ENCODE measurements around the gene EXOC6.

DNA sequence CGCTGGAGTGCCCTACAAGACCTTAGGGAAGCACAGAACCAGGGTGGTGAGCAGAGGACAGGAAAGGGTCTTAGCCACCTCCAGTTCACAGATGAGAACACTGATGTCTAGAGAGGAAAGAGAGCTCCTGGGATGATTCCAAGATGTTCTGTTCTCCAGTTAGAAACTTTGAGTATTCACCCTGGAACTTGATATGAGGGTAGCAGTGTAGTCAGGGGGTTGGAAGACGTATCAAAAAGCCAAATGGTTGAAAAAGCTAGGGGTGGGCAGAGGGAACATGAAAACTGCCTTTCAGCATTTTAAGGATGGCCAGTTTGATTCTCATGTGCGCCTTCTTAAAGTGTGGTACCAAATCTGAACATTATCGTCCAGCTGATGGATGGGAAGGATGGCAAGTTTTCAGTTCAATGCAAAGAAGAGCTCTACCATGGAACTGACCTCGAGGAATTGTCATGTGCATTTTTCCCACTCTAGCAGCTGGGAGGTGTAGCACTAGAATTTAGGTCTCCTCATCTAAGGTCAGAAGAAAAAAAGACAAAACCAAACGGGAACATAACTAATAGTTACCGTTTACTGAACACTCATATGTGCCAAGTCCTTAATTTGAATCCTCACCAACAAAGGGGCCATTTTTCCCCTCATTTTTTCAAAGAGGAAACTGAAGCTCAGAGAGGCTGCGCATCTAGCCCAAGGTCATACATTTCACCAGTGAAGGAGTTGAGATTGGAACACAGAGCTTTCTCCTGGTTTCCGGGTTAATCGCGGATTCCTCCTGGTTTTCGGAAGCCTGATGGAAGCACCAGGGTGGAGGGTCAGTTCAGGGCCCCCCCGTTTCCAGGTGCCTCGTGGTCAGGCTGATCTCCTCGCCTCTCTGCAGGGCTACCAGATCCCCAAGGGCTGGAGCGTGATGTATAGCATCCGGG is 219.4 kb downstream of the EXOC6 start:
- TF ChIP-seq ZNF830 (tag by site-specific recombination; IDR thresholded peaks at IDR 0.05; ENCODE audit: low read depth) (no peak), CTCF (tag by site-specific recombination; IDR thresholded peaks at IDR 0.05) (no peak), ZNF350 (tag by site-specific recombination; IDR thresholded peaks at IDR 0.05) (no peak), ZNF248 (tag by site-specific recombination; IDR thresholded peaks at IDR 0.05) (no peak), MEIS1 (CRISPR knock-in tag; IDR thresholded peaks at IDR 0.05; ENCODE audit: borderline replicate concordance) (no peak), HOXD13 (CRISPR knock-in tag; IDR thresholded peaks at IDR 0.05; ENCODE audit: borderline replicate concordance) (no peak), ZNF274 (IDR thresholded peaks at IDR 0.05; ENCODE audit: low read length) (no peak), ZNF274 (tag by site-specific recombination; IDR thresholded peaks at IDR 0.05; ENCODE audit: borderline replicate concordance) (no peak), ZNF2 (tag by site-specific recombination; IDR thresholded peaks at IDR 0.05) (no peak)
- TF ChIP-seq, protein P1, sequence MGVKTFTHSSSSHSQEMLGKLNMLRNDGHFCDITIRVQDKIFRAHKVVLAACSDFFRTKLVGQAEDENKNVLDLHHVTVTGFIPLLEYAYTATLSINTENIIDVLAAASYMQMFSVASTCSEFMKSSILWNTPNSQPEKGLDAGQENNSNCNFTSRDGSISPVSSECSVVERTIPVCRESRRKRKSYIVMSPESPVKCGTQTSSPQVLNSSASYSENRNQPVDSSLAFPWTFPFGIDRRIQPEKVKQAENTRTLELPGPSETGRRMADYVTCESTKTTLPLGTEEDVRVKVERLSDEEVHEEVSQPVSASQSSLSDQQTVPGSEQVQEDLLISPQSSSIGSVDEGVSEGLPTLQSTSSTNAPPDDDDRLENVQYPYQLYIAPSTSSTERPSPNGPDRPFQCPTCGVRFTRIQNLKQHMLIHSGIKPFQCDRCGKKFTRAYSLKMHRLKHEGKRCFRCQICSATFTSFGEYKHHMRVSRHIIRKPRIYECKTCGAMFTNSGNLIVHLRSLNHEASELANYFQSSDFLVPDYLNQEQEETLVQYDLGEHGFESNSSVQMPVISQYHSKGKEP (tag by site-specific recombination; IDR thresholded peaks at IDR 0.05): no peak

Data from HEK293 (cell line).